T-helper 9 cell (primary cell): ENCODE data around the gene PRPF6.
"Not testable (repeated sequence)": the region's sequence is repeated elsewhere in the genome, so short reads cannot be mapped to it uniquely, and the experiment has no call there.

Experiments
- DNase-seq: peaks from one replicate; pipeline ENCODE4 v3.0.0-alpha.2; 2020

The PRPF6 gene

GRCh38 chr20:64012385-64013154 lies 31.6 kb downstream of the PRPF6 start:
- not testable (repeated sequence) for DNase-seq

- no peak for DNase-seq
These were observed 34.7 kb downstream of the PRPF6 start for GRCh38 chr20:64015635-64016034.

GRCh38 chr20:64021124-64021975 lies 40.4 kb downstream of the PRPF6 start:
- no peak for DNase-seq

GRCh38 chr20:64022671-64023360 lies 41.9 kb downstream of the PRPF6 start:
- DNase-seq = no peak

GRCh38 chr20:64023361-64024140 lies 42.6 kb downstream of the PRPF6 start:
- no peak for DNase-seq

- no peak for DNase-seq
These were observed 43.4 kb downstream of the PRPF6 start for GRCh38 chr20:64024141-64024990.

- DNase-seq = no peak
These were observed 44.3 kb downstream of the PRPF6 start for GRCh38 chr20:64025101-64025825.

- no peak for DNase-seq
These were observed 45.0 kb downstream of the PRPF6 start for GRCh38 chr20:64025826-64026412.

- DNase-seq = no peak
These were observed 47.2 kb downstream of the PRPF6 start for GRCh38 chr20:64027981-64028685.

GRCh38 chr20:64029293-64030117 lies 48.6 kb downstream of the PRPF6 start:
- DNase-seq = no peak

- no peak for DNase-seq
These were observed 49.6 kb downstream of the PRPF6 start for GRCh38 chr20:64030371-64031134.

- no peak for DNase-seq
These were observed 50.9 kb downstream of the PRPF6 start for GRCh38 chr20:64031822-64032314.

- DNase-seq = no peak
These were observed 52.0 kb downstream of the PRPF6 start for GRCh38 chr20:64032706-64033624.

GRCh38 chr20:64033981-64034493 lies 53.1 kb downstream of the PRPF6 start:
- no peak for DNase-seq

- peak; percentile 23 for DNase-seq
These were observed 54.4 kb downstream of the PRPF6 start for GRCh38 chr20:64035066-64035932.
